GM19468 (cell line): ENCODE results near the gene POLR2B.
"Not testable (repeated sequence)": the region's sequence is repeated elsewhere in the genome, so short reads cannot be mapped to it uniquely, and the experiment has no call there.

Source experiments
- ATAC-seq: cut with Tn5 transposase; IDR thresholded peaks from one replicate; pipeline ENCODE4 v1.9.1; 2021; ENCODE audit warnings: mild to moderate bottlenecking, moderate library complexity, moderate number of reproducible peaks; ENCODE audit not compliant: unreplicated experiment; ENCODE audit errors: extremely low read depth

Gene POLR2B

GRCh38 chr4:56981795-56982201 is 3.1 kb downstream of the POLR2B start:
- ATAC-seq, result no peak

DNA sequence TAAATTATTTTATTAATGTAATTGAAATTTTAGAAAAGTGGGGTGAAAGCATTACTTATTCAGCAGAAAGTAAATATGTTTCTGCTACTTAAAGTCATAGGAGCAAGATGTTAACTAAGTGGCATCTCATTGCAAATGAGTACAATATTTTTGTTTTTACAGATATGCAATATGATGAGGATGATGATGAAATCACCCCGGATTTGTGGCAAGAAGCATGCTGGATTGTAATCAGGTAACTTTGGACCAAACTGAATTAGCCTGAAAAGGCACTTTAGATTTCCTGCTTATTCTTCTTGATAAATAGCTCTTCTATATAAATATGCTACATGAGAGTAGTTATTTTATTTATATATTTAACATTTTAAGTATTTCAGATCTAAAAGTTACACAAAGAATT is 7.5 kb downstream of the POLR2B start:
- no peak for ATAC-seq

GRCh38 chr4:56986952-56987351 is 8.3 kb downstream of the POLR2B start:
- ATAC-seq, result no peak

GRCh38 chr4:56990109-56990905 is 11.6 kb downstream of the POLR2B start:
- ATAC-seq, result no peak

GRCh38 chr4:56995525-56995924 is 16.8 kb downstream of the POLR2B start:
- ATAC-seq, result no peak

DNA sequence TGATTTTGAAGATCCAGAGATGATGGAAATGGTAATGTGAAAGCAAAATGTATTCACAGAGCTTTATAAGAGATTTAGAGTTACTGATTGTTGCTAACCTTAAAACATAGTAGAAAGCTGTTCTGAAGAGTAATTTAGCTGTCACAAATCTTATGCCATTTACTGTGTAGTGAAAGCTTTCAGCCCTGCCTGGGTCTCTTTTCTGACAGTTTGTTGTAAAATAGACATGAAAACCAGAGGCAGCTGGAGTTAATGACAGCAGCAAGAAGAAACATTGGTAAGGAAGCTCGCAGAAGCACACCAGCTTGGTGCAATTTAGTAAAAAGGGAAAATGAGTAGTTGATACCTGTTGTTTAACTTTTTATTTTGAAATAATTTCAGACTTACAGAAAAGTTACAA is 21.1 kb downstream of the POLR2B start:
- ATAC-seq, result no peak

DNA sequence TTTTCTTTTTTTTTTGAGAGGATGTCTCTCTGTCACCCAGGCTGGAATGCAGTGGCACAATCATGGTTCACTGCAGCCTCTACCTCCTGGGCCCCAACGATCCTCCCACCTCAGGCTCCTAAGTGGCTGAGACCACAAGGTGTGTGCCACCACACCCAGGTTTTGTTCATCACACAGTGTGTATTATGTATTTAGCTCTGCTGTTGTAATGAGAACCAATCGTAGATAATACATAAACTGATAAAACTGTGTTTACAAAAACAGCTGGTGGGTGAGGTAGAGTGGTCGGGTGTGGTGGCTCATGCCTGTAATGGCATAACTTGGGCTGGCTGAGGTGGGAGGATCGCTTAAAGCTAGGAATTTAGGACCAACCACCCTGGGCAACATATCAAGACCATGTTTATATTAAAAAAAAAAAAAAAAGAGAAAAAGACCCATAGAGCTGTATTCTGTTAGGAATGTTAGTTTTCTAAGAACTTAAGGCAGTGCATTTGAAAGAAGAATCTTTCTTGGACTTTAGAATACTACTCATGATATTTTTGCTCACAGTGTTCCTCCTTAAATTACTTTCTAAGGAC is 34.9 kb downstream of the POLR2B start:
- ATAC-seq, result no peak

DNA sequence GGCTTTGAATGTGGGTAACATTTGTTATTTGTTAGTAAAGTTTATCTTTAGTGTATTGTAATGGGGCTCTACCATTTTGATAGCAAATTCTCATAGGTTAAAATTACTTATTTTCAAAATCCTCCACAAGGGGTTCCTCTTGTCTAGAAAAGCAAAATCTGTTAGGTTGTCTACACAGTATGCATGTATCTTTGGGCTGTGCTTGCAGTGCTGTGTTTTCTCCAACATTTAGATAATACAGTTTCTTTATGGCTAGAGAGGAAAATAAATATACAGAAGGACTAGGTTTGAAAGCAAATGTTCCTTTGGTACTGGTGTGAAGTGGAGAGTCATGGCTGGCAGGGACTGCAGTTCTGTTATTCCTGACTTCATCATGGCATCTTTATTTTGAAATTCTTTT is 40.3 kb downstream of the POLR2B start:
- no peak for ATAC-seq

DNA sequence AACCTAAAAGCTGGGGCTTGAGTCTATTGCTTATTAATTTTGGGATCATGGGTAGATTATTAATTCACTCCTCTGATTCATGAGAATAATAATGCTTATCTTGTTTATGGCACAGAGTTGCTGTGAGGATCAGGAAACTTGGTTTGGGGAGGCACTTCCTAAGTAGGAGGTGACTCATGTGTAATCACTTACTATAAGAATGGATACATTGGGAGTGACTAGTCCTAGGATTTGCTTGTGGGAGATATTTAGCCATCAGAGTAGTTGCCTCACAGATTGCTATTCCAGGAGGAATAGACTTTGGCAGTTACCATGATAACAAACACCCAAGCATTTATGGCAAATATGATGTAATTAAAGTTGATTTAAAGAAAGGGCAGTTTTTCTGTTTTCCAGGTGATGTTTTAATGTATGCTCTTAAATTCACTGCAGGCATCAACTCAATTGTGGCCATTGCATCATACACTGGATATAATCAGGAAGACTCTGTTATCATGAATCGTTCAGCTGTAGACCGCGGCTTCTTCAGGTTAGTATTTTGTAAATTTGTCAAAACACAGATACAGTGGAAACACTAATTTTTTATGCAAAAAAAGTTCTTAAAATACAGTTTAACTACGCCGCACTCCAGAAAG is 41.9 kb downstream of the POLR2B start:
- no peak for ATAC-seq

GRCh38 chr4:57023104-57023503 is 44.4 kb downstream of the POLR2B start:
- ATAC-seq, result no peak

GRCh38 chr4:57034520-57034919 is 55.8 kb downstream of the POLR2B start:
- no peak for ATAC-seq

GRCh38 chr4:57037982-57038604 is 59.4 kb downstream of the POLR2B start:
- no peak for ATAC-seq

DNA sequence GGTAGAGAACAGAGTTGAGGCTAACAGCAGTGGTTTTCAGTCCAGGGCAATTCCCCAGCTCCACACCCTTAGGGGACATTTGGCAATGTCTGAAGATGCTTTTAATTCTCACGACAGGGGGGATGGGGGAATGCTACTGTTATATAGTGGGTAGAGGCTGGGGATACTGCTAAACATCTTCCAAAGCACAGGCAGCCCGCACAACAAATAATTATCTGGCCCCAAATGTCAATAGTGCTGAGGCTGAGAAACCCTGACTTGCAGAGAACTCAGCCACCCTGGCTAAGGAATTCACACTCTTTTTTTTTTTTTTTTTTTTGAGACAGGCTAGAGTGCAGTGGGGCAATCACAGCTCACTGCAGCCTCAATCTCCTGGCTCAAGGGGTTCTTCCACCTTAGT is 60.6 kb downstream of the POLR2B start:
- no peak for ATAC-seq

- no peak for ATAC-seq
These were observed 61.8 kb downstream of the POLR2B start for GRCh38 chr4:57040510-57040909.

- ATAC-seq, result no peak
These were observed 62.3 kb downstream of the POLR2B start for GRCh38 chr4:57041020-57041419.

- no peak for ATAC-seq
These were observed 64.0 kb downstream of the POLR2B start for GRCh38 chr4:57042711-57043169.

GRCh38 chr4:57043347-57044251 is 64.9 kb downstream of the POLR2B start:
- no peak for ATAC-seq

DNA sequence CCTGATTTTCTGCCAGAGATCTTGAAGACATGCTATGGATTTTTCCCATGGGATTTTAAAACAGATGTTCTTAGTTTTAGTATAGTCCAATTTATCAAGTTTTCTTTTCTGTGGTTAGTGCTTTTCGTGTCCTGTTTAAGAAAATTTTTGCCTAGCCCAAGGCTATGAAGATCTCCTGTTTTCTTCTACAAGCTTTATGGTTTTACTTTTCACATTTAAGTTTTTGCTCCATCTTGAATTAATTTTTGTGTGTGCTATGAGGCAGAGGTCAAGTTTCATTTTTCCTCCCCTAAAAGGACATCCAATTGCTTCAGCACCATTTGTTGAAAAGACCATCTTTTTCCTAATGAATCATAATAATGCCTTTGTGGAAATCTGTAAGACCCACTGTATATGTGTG is 65.6 kb downstream of the POLR2B start:
- ATAC-seq, result no peak

DNA sequence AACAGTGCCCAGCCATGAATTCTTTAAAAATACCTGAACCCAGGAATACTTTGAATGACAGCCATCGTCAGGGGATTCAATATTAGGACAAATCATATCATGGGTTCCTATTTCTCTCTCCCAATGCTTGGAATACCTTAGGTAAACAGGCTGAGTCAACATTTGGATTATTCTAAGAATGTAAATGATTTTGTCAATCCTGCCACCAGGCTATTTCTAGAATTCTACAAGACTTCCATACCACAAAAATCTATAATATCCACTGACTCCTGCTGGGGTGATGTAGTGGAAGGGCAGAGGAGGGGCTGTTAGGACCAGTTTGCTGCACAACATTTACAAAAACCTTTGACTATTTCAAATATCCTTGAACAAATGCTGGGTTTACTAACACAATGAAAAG is 66.3 kb downstream of the POLR2B start:
- ATAC-seq, result no peak

DNA sequence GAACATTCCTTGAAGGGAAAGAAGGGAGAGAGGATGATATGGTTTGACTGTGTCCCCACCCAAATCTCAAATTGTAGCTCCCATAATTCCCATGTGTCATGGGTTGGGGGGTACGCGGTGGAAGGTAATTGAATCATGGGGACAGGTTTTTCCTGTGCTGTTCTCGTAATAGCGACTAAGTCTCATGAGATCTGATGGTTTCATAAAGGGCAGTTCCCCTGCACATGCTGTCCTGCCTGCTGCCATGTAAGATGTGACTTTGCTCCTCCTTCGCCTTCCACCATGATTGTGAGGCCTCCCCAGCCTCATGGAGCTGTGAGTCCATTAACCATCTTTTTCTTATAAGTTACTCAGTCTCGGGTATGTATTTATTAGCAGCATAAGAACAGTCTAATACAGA is 68.3 kb downstream of the POLR2B start:
- ATAC-seq, result not testable (repeated sequence)
